Measurements from ENCODE around the gene GRIK4.
"Not testable (repeated sequence)": the region's sequence is repeated elsewhere in the genome, so short reads cannot be mapped to it uniquely, and the experiment has no call there.

The GRIK4 gene

DNA sequence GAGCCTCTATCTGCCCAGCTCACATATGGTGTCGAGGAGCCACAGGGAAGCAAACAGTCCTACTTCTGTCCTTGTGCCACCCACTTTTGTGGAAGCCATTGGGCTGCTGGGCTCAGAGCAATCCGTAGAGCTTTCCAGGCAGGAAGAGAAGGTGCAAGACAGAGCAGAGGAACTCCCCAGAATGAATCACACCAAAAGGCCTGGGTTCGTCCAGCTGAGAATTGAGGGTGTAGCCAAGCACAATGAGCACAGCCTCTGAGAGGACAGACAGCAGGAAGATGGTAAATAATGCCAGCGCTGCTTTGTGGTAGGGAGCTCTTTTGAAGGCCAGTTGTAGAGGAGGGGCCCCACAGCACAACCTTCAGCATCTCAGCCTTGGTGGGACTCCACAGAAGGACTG, 237.8 kb downstream of the GRIK4 start:
- DNase-seq = no peak

DNA sequence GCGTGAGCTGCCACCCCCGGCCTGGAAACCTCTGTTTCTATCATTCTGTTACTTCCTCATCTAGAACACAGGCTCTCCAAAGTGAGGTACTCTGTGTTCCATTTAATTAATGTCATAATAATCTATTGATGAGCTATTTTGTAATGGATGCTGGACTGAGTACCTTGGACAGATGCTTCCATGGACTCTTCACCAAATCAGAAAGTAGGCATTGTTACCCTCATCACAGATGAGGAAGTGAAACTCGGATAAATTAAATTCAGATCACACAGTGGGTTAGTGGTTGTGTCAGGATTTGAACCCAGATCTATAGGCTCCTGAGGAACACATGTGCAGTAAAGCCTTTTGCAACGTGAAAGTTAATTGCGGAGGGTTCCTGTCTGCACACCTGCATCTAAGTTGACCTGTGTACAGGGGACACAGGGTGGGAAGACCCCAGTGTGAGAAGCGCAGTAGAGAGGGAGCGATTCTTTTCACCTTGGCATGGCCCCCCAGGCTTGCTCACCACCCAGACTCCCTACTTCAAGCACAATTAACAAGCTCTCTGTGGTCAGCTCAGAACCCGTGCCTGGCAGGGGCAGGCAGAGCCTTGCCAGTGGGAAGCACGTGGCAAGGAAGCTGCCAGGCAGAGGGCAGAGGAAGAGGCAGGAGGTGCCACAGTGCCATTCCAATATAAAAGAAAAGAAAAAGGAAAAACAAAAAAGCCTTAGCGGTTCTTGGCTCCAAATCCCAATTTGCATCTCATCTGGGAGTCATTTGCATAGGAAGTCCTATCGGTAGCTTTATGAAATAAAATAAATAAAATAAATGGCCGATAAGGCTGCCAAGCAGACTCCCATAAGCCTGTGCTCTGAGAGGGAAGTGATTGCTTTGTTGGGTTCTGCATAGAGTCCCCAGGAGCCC, 239.3 kb downstream of the GRIK4 start:
- DNase-seq = no peak

DNA sequence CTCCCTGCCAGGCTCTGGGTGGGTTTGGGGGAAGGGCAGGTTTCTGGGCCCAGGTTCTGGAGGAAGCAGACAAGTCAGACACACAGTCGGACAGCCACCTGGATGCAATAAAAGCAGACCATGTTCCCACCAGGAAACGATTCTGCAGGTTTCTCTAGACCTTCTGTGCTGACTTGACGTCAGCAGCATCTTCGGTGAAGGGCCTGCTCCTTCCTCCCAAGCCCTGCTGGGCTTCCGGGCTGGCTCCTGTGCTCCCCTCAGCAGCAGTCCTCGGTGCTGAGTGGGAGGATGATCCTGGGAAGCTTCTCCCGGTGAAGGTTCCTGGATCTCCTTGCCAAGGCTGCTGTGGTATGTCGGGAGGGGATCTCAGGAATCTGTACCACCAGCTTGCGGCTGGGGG, 240.0 kb downstream of the GRIK4 start:
- no peak for DNase-seq

GRCh38 chr11:120752668-120753067, 241.1 kb downstream of the GRIK4 start:
- no peak for DNase-seq

- DNase-seq = no peak
Observed at GRCh38 chr11:120756931-120757330, 245.4 kb downstream of the GRIK4 start.

DNA sequence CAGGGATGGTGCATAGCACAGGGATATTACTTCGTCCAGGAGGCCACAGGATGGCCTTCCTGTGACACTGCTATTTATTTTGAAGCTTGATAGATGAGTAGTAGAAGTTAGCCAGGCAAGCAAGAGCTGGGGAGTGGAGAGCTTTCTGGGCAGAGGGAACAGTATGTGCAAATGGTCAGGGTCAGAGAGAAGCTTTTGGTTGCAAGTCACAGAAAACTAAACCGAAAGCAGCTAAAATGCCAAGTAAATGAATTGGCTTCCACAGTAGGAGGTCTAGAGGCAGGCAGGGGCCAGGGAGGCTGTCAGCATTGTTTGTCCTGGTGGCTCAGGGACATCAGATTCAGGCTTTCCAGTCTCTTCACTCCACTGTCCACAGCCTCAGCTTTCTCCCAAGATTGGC, 247.5 kb downstream of the GRIK4 start:
- DNase-seq = no peak

GRCh38 chr11:120765710-120766109, 254.2 kb downstream of the GRIK4 start:
- DNase-seq = not testable (repeated sequence)

- no peak for DNase-seq
Observed at GRCh38 chr11:120766318-120766717, 254.8 kb downstream of the GRIK4 start.

- no peak for DNase-seq
Observed at GRCh38 chr11:120768949-120769348, 257.4 kb downstream of the GRIK4 start.

DNA sequence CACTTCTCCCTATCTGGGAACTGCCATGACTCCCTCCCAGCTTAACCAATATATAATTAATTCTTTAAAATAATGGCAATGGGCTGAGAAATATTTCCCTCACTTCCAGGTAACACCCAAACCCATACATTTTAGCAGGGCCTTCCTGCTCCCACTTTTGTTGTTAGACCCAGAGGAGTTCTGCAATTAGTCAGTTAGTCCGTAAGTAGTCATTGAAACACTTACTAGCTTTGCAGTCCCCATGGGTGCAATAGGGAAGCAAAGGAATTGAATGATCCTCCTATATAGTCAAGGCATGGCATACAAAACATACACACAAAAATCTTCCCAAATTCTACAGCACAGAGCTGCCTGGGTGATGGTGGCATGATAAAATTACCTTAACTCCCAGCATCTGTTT, 258.4 kb downstream of the GRIK4 start:
- no peak for DNase-seq

DNA sequence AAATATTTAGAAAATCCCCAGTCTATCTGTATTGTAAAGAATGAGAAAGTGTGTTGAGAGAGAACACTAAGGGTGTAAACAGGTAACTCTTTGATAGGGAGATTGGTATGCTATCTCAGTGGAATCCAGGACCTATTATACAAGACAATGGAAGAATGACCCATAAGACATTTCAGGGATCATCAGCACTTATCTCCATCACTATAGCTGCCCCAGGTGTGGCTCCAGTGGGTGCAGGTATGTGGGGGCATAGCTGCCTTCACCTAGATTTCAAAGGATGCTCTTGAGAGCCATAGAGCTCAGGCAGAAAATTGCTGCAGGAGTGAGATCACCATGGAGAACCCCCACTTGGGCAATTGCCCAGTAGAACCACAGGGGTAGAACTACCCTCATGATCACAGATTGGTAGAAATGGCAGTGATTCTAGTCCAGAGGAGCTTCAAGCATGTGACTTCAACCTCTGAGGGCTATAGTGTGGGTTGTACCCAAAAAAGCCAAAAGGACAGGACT, 260.1 kb downstream of the GRIK4 start:
- no peak for DNase-seq

- DNase-seq = no peak
Observed at GRCh38 chr11:120773501-120774031, 262.0 kb downstream of the GRIK4 start.

DNA sequence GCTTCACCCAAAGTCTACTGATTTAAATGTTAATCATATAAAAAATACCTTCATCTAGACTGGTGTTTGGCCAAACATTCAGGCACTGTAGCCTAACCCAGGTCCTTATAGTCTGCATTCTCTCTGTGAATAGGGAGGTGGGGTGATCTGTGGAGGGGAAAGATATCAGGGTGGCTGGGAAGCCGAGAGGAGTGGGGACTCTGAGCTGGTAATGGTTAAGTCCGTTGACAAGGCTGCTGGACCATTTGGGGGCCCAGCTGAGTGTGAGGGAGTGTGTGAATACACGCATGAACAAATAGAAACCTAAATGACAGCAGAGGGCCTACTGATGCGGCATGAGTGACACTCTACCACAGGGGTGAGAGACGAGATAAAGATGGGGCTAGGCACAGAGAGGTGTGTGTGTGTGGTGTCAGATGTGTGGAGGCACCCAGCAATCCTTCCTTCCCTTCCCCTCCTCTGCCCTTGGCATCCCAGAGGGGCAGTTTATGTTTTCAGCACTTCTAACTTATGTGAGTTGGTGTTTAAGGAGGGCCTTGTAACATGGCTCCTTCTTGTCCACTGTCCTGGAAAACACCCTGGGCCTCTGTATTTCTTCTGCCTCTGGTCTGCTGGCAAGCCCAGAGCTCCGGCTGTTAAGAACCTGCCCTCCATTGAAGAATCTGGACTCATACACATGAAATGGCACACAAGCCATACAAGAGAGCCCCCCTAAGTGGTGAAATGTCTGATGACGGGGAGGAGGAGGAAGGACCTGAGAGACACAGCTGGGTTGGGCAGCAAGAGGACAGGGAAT, 263.2 kb downstream of the GRIK4 start:
- no peak for DNase-seq

- no peak for DNase-seq
Observed at GRCh38 chr11:120775986-120776951, 264.7 kb downstream of the GRIK4 start.

- no peak for DNase-seq
Observed at GRCh38 chr11:120778685-120779490, 267.3 kb downstream of the GRIK4 start.

GRCh38 chr11:120780239-120780638, 268.7 kb downstream of the GRIK4 start:
- DNase-seq = no peak

DNA sequence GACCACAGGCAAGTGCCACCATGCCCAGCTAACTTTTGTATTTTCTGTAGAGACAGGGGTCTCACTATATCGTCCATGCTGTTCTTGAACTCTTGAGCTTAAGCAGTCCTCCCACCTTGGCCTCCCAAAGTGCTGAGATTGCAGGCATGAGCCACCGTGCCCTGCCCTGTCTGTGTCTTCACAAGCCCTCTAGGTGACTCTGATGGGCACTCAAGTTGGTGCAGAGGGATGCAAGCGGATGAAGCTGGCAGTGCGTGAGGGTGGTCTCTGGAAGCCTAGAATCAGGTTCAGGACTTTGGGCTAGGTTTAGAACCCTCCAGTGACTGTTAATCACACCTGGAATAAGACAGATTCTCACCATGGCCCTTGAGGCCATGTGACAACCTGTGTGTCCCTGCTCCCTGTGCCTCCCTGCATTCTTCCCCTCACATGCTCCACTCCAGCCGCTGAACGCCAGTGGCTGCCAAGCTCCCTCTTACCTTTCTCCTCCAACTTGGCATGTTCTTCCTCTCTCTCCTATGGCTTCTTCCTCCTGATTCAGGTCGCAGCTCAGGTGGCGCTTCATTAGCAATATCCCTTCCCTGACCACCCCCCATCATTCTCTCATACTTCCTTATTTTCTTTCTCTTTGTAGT, 270.1 kb downstream of the GRIK4 start:
- DNase-seq = no peak

DNA sequence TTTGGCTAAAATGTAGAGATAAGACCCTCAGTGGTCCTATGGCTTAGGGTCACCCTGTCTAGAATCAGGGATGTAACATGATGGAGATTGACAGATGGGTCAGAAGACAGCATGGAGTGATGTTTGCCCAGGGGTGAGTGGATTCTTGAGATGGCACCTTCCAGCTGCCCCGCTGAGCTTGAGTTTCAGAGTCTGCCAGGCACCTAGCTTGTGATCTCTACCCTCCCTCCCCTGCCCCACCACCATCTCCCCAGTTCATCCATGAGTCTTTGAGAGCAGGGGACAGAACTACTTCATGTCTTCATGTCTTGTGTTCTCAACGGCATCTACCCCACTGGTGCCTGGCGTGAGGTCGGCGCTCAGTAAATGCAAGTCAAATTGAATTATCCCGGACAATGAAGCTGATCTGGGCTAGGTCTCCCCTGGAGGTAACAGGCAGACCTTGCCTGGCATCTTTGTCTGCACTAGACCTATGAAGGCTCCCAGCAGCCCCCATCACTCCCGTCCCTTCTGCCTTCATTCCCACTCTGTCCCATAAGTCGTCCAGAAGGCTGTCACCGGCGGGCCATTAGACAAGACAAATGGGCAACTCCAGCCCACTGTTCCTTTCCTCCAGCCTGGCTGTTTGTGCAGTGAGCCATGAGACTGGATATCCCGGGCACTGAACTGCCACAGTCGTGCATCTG, 273.2 kb downstream of the GRIK4 start:
- no peak for DNase-seq

DNA sequence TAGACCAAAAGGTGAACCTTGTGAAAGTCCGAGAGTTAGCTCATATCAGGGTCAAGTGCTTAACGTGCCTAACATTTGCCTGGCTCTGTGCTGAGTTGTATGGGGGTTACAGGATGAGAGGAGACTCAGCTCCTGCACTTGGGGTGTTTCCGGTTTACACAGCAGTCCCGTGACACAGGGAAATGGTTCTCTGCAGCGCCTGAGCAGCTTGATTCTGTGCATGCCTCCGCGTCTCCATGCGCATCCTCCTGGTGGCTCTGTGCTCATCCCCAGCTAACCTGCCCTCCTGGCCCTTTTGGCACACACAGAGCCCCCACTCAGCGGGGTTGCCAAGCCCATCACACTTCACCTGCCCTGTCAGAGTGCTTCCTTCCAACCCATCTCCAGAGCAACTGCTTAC, 274.0 kb downstream of the GRIK4 start:
- no peak for DNase-seq

DNA sequence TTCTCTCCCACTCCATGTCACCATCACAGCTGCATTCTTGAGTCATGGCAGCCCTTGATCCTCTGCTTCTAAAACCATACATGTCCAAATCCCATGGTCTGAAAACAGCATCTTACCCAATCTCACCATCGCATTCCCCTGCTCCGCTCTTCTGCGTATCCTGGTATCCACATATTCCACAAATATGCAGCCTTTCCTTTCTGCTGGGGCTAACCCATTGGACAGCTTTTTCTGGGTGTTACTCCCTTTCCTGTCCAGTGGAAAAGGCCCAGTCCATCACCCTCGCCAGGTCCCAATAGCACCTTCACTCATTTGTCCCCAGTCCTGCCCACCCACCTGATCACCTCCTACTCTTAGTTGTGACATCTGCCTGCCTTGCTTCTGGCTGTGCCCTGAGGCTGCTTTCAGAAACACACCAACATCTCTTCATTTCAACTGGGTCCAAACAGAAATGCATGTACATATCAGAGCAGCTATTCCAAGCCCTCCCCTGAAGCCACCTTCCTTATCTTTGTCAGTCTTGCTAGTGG, 274.7 kb downstream of the GRIK4 start:
- DNase-seq = no peak

Data from activated effector memory CD4-positive, alpha-beta T cell treated with anti-CD3 and anti-CD28 coated beads, Interleukin-2, amount 50 U/mL, for 16 hours (primary cell).